VCaP (cell line): ENCODE results near the gene CAPN9.

Experiments used
- H3K27ac ChIP-seq: fragments of 450-650 bp; 2 replicates; pipeline ENCODE4 v1.5.1; 2017
- TF ChIP-seq, protein P1 (sequence below): fragments of 450-650 bp; conservative IDR thresholded peaks from 2 replicates; pipeline ENCODE4 v1.5.1; 2017; ENCODE audit warnings: mild to moderate bottlenecking, moderate library complexity

Gene CAPN9

DNA sequence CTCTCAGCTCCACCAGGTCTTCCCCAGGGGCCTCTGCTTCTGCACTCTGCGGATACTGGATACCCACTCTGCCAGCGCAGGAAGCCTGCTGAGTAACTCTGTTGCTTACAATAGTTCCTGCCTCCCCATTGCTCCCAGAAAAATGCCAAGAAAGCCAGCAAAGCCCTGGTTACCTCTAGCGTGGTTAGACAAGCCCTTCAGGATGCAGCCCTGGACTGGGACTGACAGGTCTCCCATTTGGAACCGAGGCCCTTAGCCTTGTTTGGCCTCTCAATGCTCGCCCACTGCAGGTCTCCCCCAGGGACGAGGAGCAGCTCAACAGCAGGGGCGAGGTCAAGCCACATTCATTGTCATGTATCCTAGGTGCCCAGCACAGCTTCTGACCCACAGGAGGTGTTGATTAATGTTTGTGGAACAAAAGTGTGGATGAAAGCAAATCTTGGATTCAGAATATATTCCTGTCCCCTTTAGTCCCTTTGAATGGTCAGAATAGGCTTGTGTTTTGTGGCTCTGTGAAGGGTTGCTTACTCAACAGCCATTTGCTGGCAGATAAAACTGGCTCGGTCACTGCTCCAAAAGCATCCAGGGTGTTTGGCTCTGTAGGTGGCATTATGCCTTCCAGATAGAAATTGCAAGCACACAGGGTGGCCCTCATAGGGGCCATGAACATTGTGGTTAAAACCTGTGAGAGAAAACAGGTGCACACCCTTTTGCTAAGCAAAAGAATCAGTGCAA is 62.2 kb downstream of the CAPN9 start:
- H3K27ac ChIP-seq: no peak overlapping the region
- TF ChIP-seq, protein P1, sequence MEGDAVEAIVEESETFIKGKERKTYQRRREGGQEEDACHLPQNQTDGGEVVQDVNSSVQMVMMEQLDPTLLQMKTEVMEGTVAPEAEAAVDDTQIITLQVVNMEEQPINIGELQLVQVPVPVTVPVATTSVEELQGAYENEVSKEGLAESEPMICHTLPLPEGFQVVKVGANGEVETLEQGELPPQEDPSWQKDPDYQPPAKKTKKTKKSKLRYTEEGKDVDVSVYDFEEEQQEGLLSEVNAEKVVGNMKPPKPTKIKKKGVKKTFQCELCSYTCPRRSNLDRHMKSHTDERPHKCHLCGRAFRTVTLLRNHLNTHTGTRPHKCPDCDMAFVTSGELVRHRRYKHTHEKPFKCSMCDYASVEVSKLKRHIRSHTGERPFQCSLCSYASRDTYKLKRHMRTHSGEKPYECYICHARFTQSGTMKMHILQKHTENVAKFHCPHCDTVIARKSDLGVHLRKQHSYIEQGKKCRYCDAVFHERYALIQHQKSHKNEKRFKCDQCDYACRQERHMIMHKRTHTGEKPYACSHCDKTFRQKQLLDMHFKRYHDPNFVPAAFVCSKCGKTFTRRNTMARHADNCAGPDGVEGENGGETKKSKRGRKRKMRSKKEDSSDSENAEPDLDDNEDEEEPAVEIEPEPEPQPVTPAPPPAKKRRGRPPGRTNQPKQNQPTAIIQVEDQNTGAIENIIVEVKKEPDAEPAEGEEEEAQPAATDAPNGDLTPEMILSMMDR: no peak

DNA sequence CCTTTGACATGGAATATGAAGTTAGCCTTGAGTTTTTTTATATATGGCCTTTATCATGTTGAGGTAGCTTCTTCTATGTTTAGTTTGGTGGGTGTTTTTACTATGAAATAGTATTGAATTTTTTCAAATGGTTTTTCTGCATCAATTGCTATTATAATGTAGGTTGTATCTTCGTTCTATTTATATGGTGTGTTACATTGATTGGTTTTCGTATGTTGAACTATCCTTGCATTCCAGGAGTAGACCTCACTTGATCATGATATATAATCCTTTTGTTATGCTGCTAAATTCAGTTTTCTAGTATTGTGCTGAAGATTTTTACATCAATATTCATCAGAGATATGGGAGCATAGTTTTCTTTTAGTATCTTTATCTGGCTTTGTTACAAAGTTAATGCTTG is 65.4 kb downstream of the CAPN9 start:
- TF ChIP-seq, protein P1: no peak
- no peak overlapping the region for H3K27ac ChIP-seq

DNA sequence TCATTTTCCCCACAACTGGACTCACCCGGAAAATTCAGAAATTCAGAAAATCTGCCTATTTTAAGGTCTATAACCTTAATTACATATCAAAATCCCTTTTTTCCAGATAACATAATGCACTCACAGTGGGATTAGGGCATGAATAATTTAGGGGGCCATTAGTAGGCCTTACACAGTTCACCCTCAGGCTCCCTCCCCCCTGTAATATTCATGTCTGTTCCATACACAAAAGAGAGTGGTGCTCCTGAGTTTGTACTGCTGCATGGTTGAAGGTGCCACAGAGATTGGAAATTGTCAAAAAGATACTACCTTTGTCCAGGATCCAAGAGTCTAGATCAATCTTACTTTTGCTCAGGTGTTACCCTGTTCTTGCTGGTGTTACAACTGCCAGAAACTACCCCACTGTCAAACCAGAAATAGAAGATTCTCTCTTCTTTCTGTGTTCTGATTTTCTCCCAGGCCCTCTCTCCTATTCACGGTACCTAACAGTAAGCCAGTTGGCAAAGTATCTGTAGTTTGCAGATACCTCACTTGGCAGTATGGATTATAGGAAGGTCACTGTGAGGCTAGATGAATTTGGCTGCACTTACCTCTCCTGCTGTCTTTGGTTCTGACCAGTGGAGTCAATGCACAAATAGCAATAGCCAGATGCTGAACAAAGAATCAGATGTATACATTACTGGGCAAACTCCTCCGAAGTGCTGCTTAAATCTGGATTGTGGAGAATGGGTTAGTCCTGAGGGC is 67.9 kb downstream of the CAPN9 start:
- no peak overlapping the region for H3K27ac ChIP-seq
- TF ChIP-seq, protein P1: no peak

DNA sequence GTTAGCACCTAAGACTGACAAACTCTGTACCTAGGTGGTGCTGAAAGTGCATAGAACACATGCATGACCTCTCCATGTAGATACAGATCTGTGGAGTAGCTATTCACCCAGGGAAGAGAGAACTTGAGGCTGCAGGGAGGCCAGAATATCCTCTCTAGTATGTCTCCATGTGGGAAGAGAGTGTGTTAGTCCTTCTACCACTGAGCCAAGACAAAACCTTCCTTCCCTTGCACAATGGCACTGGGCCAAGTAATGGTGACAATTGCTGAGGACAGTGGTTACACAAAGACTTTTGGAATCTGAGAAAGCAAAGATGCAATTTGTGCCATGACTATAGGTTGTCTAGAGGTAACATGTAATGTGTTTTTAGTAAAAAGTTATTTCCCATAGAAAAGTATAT is 68.8 kb downstream of the CAPN9 start:
- H3K27ac ChIP-seq: no peak overlapping the region
- TF ChIP-seq, protein P1: no peak

DNA sequence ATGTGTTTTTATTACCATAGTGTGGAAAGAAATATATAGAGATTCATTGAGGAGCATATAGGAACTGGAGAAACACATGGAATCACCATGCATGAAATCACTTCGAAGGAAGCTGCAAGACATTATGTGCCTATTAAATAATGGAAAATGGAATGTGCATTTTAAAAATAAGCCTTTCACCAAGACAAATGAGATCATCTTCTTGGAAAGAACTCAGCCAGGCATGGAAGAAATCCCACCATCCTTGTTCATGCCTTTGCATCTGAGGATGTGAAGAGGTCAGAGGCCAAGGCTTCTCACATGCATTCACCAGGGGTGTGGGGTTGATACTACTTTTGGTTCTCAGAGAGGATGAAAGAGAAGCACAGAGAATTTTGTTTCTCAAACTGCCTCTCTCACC is 71.2 kb downstream of the CAPN9 start:
- TF ChIP-seq, protein P1: no peak

DNA sequence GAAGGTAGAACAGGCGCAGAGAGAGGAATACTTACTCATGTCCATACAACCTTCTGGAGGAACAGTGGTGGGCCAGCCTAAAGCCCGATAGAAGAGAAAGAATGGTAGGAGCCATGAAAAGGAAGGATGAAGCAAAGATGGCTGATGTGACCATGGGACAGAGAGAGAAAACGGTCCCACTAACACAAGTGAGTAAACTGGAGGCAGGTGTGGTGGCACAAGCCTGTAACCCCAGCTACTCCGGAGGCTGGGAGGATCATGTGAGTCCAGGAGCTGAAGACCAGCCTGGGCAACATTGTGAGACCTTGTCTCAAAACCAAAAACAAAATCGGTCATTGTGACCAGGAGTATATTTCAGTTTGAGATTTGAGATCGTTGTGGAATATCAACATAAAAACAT is 71.7 kb downstream of the CAPN9 start:
- TF ChIP-seq, protein P1: no peak
- no peak overlapping the region for H3K27ac ChIP-seq

More for the DNA sequence above, 71.2 kb downstream of the CAPN9 start:
- no peak overlapping the region for H3K27ac ChIP-seq

DNA sequence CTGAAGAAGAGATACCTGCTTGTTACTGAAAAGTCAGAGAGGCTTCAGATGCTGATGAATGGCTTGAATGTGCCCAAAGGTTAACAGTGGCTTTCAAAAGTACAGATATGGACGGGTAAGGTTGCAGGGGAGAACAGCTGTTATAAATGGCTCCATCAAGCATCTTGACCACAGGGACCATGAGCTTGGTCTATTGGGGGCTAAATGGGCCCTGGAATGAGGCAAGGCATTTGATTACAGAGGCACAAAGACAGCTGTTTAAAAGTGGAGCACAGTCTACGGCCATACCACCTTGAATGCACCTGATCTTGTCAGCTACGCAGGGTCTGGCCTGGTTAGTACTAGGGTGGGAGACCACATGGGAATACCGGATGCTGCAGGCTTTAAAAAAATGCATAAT is 72.8 kb downstream of the CAPN9 start:
- TF ChIP-seq, protein P1: no peak

More for the DNA sequence above, 72.8 kb downstream of the CAPN9 start:
- H3K27ac ChIP-seq: no peak overlapping the region
